Left colon (tissue), 2 donors: ENCODE measurements around the gene ACSS1. TPM values are rescaled to one million over a fixed set of nuclear protein-coding genes. Genes with fewer than 3 reads are reported as not detected.

Experiments
- ATAC-seq: fragments of 200-7000 bp; cut with Tn5 transposase; one replicate; pipeline ENCODE4 v1.9.1; 2020; ENCODE audit warnings: mild to moderate bottlenecking, moderate library complexity
- DNase-seq, 2 donors: peaks; one replicate each; pipeline ENCODE4 v3.0.0-alpha.2; 2020
- intact Hi-C, 2 donors: fragments of 100-400 bp; cut with DNase I in 1 of 2; cut with micrococcal nuclease in 1 of 2; formaldehyde crosslinking; loops; one replicate each; pipeline versions ENCODE4 v1.11.2 to v1.14.0; 2022; cut with DNase I, micrococcal nuclease
- total RNA-seq, 2 donors: library from RNA; stranded (reverse); fragmentation: NEBNext Ultra II Directional; extraction: Animal tissue kit (Norgen Biotek cat#: 25700); gene quantifications; one replicate each; pipeline ENCODE4 v1.2.1, GENCODE V29; 2021
- donor health status: DM: no; HTN: no; CAD: no.
- donor health status: DM: yes; HTN: yes; CAD: no.

The ACSS1 gene
- total RNA-seq, 2 donors from 2014 or later, result 37.8 to 43.6 TPM

DNA sequence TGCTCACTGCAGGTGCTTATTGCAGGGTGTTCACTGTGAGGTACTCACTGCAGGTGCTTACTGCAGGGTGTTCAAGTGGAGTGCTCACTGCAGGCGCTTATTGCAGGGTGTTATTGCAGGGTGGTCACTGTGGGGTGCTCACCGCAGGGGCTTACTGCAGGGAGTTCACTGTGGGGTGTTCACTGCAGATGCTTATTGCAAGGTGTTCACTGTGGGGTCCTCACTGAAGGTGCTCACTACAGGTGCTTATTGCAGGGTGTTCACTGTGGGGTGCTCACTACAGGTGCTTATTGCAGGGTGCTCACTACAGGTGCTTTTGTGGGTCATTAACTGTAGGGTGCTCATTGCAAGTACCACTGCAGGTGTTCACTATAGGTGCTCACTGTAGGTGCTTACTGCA, 85.6 kb downstream of the ACSS1 start:
- no peak for ATAC-seq
- DNase-seq, result no peak
- intact Hi-C loops, result no loop called here

DNA sequence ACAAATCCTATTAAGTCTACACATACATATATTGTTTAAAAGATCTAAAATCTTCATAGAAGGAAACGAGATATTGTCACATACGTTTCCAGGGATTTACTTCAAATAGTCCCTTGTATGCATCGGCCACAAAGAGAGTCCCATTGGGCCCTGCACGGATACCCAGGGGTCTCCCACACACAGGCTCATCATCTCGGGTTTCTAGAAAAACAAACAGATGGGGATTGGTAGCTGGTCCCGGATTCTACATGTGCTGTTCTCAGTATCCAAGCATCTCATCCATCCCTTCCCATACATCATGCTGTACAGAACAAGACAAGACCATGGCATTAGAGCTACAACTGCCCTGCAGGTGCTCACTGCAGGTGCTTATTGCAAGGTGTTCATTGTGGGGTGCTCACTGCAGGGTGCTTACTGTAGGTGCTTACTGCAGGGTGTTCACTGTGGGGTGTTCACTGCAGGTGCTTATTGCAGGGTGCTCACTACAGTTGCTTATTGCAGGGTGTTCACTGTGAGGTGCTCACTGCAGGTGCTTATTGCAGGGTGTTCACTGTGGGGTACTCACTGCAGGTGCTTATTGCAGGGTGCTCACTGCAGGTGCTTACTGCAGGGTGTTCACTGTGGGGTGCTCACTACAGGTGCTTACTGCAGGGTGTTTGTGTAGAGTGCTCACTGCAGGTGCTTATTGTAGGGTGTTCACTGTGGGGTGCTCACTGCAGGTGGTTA, 86.4 kb downstream of the ACSS1 start:
- intact Hi-C loops, result no loop called here
- DNase-seq (no peak), ATAC-seq (no peak)

DNA sequence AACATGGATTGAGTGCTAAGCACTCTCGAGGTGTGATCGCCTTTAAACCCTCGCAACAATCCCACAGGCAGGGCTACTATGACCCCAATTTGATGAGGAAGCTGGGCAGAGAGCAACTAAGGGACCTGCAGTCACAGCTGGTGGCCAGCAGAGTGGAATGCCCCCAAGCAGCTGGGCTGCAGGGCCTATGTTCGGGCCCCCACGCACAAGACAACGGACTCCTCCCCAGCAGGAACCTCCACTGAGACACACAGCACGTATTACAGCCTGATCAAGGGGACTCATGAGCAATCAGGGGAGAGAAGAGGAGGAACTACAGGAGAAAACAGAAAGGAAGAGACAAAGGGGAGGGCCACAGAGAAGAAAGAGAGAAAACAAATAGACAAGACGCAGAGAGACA, 87.2 kb downstream of the ACSS1 start:
- no peak for DNase-seq
- intact Hi-C loops, result no loop called here
- ATAC-seq, result no peak

DNA sequence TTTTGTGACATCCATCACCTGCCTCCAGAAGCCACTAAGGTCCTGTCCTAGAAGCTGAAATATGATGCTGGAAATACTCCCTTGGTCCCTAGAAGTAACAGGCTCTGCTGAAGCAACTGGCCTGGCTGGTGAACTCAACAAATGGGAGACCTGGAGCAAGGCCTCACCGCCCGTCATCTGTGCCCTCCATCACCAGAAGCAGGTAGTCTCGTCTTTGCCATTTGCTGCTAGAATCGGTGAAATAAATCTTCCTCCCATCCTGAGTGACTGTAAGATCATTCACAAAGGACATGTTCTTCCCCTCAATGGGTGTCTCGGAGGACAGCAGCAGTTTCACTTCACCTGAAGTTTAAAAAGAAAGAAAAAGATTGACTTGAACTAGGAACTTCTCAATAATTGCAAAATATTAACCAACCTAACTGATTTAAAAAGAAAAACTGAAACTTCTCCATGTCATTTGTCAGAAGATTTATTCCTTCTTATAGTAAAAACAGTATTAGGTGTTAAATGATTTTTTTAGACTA, 87.8 kb downstream of the ACSS1 start:
- DNase-seq, result no peak
- intact Hi-C loops, result no loop called here
- no peak for ATAC-seq

- intact Hi-C loops, result no loop called here
These were observed 88.5 kb downstream of the ACSS1 start for GRCh38 chr20:24969186-24970029.

DNA sequence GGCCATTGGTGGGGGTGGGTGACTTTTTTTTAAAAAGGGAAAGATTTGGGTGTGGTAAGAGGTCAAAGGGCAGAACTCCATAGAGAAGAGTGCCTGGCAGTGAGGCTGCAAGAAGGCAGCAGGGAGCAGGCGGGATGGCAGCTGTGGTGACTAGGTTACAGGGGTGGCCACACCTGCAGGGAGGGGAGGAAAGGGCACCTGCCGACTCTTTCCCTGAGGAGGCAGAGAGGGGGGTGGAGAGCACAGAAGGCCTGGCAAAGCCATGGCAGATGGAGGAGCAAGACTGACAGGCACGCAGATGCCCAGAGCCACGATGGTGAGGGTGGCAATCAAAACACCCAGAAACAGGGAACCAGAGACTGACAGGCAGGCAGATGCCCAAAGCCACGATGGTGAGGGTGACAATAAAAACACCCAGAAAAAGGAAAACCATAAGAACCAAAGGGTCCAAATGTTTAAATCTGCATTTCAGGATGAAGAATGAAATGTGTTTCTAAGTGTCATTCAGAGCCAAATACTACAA, 89.6 kb downstream of the ACSS1 start:
- intact Hi-C loops, result no loop called here
- peak in 1 of 2 donors; percentile 21 for DNase-seq
- ATAC-seq, result peak; percentile 85

More at GRCh38 chr20:24969186-24970029, 88.5 kb downstream of the ACSS1 start:
- peak in 1 of 2 donors; percentile 18 for DNase-seq
- peak; percentile 50 for ATAC-seq

- DNase-seq (no peak), ATAC-seq (no peak)
- intact Hi-C loops, result no loop called here
These were observed 91.5 kb downstream of the ACSS1 start for GRCh38 chr20:24966317-24967012.

DNA sequence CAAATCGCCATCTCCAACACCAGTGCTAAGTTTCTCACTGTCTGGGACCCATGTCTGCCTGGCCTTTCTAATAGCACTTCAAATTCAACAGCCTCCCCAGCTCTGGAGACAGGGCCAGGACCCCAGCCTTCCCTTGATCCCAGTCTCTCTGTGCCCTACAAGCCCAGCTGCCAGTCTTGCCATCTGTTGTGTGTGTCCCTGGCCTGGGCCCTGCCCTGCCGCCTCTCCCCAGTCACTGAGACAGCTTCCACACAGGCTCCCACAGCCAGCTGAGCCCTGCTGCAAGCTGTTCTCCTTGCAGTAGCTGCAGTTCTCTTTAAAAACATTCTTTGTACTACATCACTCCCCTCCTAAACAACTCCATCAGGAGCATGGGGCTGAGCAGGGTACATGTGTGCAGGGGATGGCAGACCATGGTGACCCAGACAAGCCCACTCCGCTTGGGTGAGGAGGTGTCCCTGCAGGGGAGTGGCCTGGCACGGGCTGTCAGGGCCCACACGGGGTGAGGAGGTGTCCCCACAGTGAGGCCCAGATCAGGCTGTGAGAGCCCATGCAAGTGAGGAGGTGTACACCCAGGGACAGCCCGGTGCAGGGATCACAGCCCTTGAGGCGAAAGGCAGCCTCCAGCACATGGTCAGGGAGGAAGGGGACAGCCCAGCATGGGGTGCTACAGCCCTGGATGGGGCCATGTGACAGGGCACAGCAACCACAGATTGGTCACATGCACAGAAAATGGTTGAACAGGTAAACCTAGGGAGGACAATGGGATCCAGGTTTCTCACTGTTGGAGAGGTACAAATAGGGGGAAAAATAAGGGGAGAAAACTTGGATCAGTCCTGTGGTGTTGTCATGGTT, 92.6 kb downstream of the ACSS1 start:
- intact Hi-C loops, result no loop called here
- DNase-seq (no peak), ATAC-seq (no peak)

- intact Hi-C loops, result no loop called here
- ATAC-seq, result no peak
- DNase-seq, result no peak
These were observed 93.5 kb downstream of the ACSS1 start for GRCh38 chr20:24964506-24964840.

DNA sequence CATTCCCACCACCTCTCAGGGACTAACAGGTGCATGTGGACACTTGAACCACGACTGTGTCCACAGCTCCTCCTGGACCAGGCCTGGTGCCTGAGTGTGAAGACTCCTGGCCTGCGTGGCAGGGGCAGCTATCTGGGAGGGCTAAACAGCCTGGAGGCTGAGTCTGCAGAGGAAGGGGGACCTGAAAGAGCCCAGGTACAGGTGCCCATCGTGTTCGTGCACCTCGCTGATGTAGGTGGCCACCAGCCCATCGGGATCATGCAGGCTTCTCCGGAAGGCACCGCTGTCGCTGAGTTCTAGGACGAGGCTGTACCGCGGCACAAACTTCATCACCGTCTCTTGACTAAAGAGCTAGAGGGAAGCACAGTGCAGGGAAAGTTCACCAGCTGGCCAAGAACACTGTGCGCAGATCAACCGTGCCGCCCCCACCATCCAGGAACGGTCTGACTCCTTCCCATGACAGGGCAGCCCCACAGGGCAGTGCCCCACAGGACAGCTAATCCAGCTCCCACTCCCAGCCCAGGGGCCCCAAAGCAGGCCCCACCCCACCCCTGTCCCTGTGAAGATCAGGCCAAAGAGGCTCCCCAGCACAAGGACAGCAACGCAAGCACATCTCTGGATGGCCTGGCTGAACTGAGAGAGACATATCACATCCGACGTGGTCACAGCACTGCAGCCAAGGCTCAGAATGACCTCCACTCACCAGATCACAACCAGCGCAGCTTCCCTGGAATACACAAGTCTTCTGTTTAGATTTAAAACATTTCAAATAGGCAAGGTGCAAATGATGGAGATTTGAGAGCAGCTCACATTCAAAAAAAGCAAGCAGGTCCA, 94.0 kb downstream of the ACSS1 start:
- ATAC-seq, result no peak
- no peak for DNase-seq
- intact Hi-C loops, result no loop called here

DNA sequence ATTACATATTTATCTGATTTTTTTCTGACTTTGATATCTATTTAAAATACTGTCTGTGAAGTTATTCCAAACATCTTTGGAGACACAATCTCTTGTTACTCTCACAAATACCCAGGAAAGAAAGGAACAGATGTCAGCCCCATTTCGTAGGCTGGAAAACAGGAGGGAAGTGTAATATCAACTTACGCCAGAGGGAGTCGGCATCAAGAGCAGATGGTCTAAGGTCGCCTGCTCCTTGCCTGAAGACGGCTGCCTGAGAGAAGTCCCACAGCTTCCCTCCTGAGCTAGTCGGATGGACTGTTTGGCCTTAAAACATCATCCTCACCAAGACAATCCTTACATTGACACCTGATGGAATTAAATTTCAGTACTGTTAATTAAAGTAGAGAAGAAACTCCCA, 95.4 kb downstream of the ACSS1 start:
- DNase-seq, result no peak
- intact Hi-C loops, result no loop called here
- ATAC-seq, result no peak

DNA sequence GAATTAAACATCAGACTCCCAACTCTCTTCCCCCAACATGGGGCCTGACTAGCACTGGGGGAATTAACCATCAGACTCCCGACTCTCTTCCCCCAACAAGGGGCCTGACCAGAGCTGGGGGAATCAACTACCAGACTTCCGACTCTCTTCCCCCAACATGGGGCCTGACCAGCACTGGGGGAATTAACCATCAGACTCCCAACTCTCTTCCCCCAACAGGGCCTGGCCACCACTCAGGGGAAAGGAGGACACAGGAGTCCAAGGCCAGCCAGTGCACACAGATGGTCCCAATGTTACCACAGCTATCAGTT, 95.8 kb downstream of the ACSS1 start:
- DNase-seq (no peak), ATAC-seq (no peak)
- intact Hi-C loops, result no loop called here

DNA sequence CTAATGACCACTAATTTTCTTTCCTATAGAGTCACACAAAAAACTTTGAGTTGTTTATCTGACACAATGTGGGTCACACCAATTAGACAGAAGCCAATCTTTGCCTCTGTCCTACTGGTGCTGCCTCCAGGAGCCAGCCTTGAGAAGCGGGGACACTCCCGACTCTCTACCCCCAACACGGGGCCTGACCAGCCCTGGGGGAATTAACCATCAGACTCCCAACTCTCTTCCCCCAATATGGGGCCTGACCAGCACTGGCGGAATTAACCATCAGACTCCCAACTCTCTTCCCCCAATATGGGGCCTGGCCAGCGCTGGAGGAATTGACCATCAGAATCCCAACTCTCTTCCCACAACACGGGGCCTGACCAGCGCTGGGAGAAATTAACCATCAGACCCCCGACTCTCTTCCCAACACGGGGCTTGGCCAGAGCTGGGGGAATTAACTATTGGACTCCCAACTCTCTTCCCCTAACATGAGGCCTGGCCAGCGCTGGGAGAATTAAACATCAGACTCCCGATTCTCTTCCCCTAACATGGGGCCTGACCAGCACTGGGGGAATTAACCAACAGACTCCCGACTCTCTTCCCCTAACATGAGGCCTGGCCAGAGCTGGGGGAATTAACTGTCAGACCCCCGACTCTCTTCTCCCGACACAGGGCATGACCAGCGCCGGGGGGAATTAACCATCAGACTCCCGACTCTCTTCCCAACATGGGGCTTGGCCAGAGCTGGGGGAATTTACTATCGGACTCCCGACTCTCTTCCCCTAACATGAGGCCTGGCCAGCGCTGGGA, 96.4 kb downstream of the ACSS1 start:
- intact Hi-C loops, result no loop called here
- no peak for DNase-seq
- no peak for ATAC-seq

- DNase-seq (no peak), ATAC-seq (no peak)
- intact Hi-C loops, result no loop called here
These were observed 97.1 kb downstream of the ACSS1 start for GRCh38 chr20:24960861-24961260.

DNA sequence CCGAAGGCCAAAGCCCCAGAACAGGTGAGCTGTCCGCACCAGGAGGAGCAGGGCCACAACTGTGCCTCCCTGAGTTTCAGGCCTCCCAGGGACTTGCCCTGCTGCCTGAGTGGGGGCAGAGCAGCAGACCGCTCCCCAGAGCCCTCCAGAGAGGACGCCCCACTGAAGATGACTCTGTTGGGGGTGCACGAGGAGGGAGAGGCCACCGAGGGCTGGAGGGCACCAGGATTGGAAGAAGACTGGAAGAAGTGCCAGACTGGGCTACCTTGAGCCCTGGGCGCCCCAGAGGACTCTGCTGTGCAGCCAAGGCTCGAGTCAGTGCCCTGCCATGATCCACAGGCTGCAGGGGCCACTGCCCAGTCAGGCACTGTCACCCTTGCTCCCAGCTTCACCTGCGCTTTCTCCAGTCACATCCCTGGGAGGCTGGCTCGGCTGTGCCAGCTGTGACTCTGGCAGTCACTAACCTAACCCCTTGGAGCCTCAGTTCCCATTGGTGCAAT, 97.6 kb downstream of the ACSS1 start:
- ATAC-seq (no peak), DNase-seq (no peak)
- intact Hi-C loops, result no loop called here

- no peak for DNase-seq
- intact Hi-C loops, result no loop called here
- no peak for ATAC-seq
These were observed 98.2 kb downstream of the ACSS1 start for GRCh38 chr20:24959591-24960301.
